PFSK-1 (cell line): ENCODE data around the gene GADD45G.

ENCODE experiments used
- FOXP2 ChIP-seq: optimal IDR thresholded peaks from 2 replicates; pipeline ENCODE3; 2011; ENCODE audit warnings: borderline replicate concordance, control low read depth, inconsistent platforms; ENCODE audit not compliant: insufficient read depth; ENCODE audit errors: extremely low read length, extremely low read depth
- POLR2AphosphoS5 ChIP-seq: IDR thresholded peaks from 2 replicates; pipeline ENCODE4 v1.6.1; 2012; ENCODE audit warnings: low read depth, mild to moderate bottlenecking, control low read depth, low read length, moderate library complexity
- SIN3A ChIP-seq: IDR thresholded peaks from 2 replicates; pipeline ENCODE4 v1.6.1; 2012; ENCODE audit warnings: mild to moderate bottlenecking, low read length, moderate library complexity, borderline replicate concordance; ENCODE audit not compliant: insufficient read depth
- TAF1 ChIP-seq: IDR thresholded peaks from 2 replicates; pipeline ENCODE4 v1.6.1; 2012; ENCODE audit warnings: low read length, control low read depth, borderline replicate concordance; ENCODE audit not compliant: insufficient read depth
- TF ChIP-seq, protein P1 (sequence below), 2 experiments: IDR thresholded peaks; 2 replicates each; pipeline versions ENCODE4 v1.6.1 to v1.8.0; 2011 to 2012; ENCODE audit warnings: low read depth in 2 of 2, low read length in 2 of 2, control low read depth in 1 of 2, inconsistent platforms in 1 of 2, mild to moderate bottlenecking in 1 of 2, moderate library complexity in 1 of 2; ENCODE audit not compliant: insufficient read depth in 1 of 2

The GADD45G gene

DNA sequence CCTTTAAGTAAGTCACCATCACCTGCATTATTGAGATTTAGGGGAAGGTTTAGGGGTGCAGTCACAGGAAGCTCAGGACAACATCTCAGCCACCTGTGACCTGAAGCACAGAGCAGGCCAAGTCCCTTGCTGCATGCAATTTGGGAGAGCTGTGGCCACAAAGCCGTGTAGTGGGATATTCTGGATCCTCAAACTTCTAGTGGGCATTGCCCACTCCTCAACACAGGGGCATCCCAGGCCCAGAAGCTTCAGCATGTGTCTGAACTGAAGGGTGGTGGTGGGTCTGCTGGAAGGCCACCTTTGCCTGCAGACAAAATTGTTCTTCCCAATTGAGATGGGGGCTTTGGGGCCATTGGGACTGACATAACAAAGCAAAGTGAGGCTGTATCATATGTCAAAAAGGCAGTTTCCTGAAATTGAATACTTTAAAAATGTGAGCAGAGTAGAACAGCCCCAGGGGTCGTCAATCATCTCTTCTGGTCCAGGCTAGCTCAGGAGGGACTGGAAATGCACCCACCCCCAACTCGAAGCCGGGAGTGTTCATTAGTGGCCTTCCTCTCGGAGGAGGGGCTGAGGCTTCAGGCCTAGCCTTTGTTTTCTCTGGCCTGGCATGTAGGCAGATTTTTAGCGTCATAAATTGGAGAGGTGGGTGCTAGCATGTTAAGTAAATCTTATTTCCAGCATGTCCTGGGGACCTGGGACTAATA is 2.8 kb upstream of the GADD45G start:
- TF ChIP-seq SIN3A = no peak
- TF ChIP-seq, protein P1, sequence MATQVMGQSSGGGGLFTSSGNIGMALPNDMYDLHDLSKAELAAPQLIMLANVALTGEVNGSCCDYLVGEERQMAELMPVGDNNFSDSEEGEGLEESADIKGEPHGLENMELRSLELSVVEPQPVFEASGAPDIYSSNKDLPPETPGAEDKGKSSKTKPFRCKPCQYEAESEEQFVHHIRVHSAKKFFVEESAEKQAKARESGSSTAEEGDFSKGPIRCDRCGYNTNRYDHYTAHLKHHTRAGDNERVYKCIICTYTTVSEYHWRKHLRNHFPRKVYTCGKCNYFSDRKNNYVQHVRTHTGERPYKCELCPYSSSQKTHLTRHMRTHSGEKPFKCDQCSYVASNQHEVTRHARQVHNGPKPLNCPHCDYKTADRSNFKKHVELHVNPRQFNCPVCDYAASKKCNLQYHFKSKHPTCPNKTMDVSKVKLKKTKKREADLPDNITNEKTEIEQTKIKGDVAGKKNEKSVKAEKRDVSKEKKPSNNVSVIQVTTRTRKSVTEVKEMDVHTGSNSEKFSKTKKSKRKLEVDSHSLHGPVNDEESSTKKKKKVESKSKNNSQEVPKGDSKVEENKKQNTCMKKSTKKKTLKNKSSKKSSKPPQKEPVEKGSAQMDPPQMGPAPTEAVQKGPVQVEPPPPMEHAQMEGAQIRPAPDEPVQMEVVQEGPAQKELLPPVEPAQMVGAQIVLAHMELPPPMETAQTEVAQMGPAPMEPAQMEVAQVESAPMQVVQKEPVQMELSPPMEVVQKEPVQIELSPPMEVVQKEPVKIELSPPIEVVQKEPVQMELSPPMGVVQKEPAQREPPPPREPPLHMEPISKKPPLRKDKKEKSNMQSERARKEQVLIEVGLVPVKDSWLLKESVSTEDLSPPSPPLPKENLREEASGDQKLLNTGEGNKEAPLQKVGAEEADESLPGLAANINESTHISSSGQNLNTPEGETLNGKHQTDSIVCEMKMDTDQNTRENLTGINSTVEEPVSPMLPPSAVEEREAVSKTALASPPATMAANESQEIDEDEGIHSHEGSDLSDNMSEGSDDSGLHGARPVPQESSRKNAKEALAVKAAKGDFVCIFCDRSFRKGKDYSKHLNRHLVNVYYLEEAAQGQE (IDR thresholded peaks at IDR 0.05; ENCODE audit: insufficient read depth in 1 of 2, low read depth in 2 of 2, low read length in 2 of 2) = no peak
- TF ChIP-seq FOXP2 = no peak
- TF ChIP-seq POLR2AphosphoS5 = no peak
- TF ChIP-seq TAF1 = no peak

DNA sequence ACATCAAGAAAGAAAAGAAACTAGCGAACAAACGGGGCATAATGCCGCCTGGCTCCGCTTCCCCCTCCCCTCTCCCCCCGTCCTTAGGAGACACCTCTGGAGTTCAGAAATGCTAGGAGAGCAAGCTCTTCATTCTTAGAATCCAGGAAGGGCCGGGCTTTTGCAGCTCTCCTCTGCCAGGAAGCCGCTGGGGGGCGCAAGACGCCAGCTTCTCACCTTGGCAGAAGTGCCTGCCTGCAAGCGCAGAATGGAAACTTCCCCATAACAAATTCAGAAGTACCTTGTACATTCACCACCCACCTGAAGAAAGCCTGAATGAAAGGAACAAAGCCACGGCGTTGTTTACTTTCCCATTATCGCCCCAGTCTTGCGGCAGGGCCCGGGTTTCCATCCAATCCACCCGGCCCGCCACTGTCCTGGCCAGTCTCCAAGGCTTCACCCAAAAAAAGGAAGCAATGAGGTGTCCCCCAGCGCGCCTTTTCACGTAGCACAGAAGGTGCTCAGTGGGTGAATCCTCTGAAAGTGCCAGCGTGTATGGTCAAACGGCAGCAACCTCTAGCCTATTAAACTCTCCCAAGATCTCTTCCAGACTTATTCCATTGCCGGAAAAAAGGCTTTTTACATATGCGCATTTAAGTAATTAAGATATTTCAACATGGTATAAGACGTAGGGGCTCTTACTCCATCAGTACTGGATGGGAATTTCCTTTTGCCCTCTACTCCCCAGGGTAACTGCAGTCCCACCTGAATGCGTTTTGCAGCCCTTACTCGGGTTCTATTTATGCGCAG is 1.6 kb upstream of the GADD45G start:
- TF ChIP-seq, protein P1 (IDR thresholded peaks at IDR 0.05; ENCODE audit: insufficient read depth in 1 of 2, low read depth in 2 of 2, low read length in 2 of 2) = no peak
- TF ChIP-seq TAF1 = no peak
- TF ChIP-seq FOXP2 = no peak
- TF ChIP-seq POLR2AphosphoS5 = no peak
- TF ChIP-seq SIN3A = no peak

DNA sequence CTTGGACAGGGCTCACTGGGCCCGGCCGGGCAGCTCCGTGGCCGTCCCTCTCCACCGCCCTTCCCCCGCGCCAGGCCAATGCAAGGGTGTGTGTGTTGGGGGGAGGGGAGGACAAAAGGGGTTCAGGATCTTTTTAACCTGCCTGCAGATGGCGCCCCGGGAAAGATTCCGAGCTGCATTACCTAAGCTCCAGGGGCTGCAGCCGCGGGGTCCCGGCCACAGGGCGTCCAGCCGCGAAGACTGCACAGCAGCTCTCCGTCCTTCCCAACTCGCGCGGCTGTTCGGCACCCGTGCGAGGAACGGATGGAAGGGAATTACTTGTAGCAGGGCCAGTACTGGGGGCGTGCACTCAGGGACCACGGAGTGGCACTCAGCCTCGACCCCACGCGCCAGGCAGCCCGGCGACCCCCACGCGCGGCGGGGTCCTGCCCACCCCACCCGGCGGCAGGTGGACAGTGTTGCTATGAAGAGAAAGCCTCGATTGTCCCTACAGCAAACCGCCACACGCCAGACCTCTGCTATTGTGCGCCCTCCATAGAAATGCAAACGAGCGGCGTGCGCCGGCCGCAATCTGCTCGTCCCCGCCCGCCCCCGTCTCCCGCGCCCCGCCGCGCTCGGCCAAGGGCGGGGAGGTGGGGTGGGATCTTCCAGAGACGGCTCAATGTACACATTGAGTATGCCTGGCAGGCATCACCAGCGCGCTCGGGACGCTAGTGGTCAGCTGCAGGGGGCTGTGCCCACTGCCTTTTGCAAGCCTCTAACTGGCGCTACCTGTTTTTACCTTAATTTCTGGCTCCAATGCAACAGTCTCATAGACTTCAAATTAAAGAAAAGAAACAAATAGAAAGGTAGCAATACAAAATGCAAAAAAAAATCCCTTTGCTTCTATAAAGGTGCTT is 796 bp upstream of the GADD45G start:
- TF ChIP-seq SIN3A = no peak

DNA sequence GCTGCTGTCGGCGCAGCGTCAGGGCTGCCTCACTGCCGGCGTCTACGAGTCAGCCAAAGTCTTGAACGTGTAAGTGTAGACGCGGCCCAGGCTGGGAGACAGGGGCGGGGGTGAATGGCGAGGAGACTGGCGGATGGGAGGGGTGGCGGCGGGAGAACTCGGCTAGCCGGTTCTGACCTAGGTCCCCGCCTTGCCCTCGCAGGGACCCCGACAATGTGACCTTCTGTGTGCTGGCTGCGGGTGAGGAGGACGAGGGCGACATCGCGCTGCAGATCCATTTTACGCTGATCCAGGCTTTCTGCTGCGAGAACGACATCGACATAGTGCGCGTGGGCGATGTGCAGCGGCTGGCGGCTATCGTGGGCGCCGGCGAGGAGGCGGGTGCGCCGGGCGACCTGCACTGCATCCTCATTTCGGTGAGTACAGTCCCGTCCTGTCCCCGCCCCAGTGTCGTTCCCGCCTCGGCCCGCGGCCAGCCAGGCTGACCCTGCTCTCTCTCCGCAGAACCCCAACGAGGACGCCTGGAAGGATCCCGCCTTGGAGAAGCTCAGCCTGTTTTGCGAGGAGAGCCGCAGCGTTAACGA is 745 bp downstream of the GADD45G start:
- no peak for TF ChIP-seq POLR2AphosphoS5
- TF ChIP-seq SIN3A = no peak
- TF ChIP-seq, protein P1 (IDR thresholded peaks at IDR 0.05; ENCODE audit: insufficient read depth in 1 of 2, low read depth in 2 of 2, low read length in 2 of 2) = no peak
- TF ChIP-seq FOXP2 = no peak
- no peak for TF ChIP-seq TAF1

DNA sequence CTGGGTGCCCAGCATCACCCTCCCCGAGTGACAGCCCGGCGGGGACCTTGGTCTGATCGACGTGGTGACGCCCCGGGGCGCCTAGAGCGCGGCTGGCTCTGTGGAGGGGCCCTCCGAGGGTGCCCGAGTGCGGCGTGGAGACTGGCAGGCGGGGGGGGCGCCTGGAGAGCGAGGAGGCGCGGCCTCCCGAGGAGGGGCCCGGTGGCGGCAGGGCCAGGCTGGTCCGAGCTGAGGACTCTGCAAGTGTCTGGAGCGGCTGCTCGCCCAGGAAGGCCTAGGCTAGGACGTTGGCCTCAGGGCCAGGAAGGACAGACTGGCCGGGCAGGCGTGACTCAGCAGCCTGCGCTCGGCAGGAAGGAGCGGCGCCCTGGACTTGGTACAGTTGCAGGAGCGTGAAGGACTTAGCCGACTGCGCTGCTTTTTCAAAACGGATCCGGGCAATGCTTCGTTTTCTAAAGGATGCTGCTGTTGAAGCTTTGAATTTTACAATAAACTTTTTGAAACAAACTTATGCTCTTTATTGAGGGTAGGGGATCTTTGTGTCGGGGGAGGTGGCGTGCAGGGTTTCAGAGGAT is 1.3 kb downstream of the GADD45G start:
- TF ChIP-seq FOXP2 (no peak), TAF1 (no peak), SIN3A (no peak), POLR2AphosphoS5 (no peak)
- TF ChIP-seq, protein P1 (IDR thresholded peaks at IDR 0.05; ENCODE audit: insufficient read depth in 1 of 2, low read depth in 2 of 2, low read length in 2 of 2) = no peak
